Measurements from ENCODE around the gene OR6C75. TPM values are rescaled to one million over a fixed set of nuclear protein-coding genes. Genes with fewer than 3 reads are reported as not detected.
"Not testable (repeated sequence)": the region's sequence is repeated elsewhere in the genome, so short reads cannot be mapped to it uniquely, and the experiment has no call there.

The OR6C75 gene
- total RNA-seq, 1 donor from 2014 or later = not detected

- no peak overlapping the region for H3K4me3 Mint-ChIP-seq
Measured at GRCh38 chr12:55407866-55408265, 45.1 kb downstream of the OR6C75 start.

GRCh38 chr12:55409133-55409532, 46.4 kb downstream of the OR6C75 start:
- H3K4me1 Mint-ChIP-seq (ENCODE audit: low read depth); DNase-seq (ENCODE audit: low spot score); H3K27ac Mint-ChIP-seq; H3K9me3 Mint-ChIP-seq; intact Hi-C loops (cut with micrococcal nuclease); H3K36me3 Mint-ChIP-seq (ENCODE audit: low read depth); H3K4me3 Mint-ChIP-seq; H3K27me3 Mint-ChIP-seq (ENCODE audit: insufficient read depth): not testable (repeated sequence)

More at GRCh38 chr12:55407866-55408265, 45.1 kb downstream of the OR6C75 start:
- no peak for DNase-seq (ENCODE audit: low spot score)
- no peaks in the 10 kb centered on the region for H3K27me3 Mint-ChIP-seq (ENCODE audit: insufficient read depth)
- H3K27ac Mint-ChIP-seq = no peak overlapping the region
- intact Hi-C loops (cut with micrococcal nuclease) = no loop called here
- H3K9me3 Mint-ChIP-seq = no peaks in the 10 kb centered on the region
- no peaks in the 10 kb centered on the region for H3K36me3 Mint-ChIP-seq (ENCODE audit: low read depth)
- no peaks in the 10 kb centered on the region for H3K4me1 Mint-ChIP-seq (ENCODE audit: low read depth)

- H3K9me3 Mint-ChIP-seq; H3K36me3 Mint-ChIP-seq (ENCODE audit: low read depth); H3K4me3 Mint-ChIP-seq; DNase-seq (ENCODE audit: low spot score); H3K27ac Mint-ChIP-seq; H3K4me1 Mint-ChIP-seq (ENCODE audit: low read depth); intact Hi-C loops (cut with micrococcal nuclease): not testable (repeated sequence)
- H3K27me3 Mint-ChIP-seq (ENCODE audit: insufficient read depth) = peaks cover 18% of the 10 kb centered on the region
Measured at GRCh38 chr12:55412138-55412537, 49.4 kb downstream of the OR6C75 start.

- H3K4me3 Mint-ChIP-seq; intact Hi-C loops (cut with micrococcal nuclease); H3K27ac Mint-ChIP-seq; H3K9me3 Mint-ChIP-seq; H3K36me3 Mint-ChIP-seq (ENCODE audit: low read depth); DNase-seq (ENCODE audit: low spot score); H3K4me1 Mint-ChIP-seq (ENCODE audit: low read depth): not testable (repeated sequence)
- H3K27me3 Mint-ChIP-seq (ENCODE audit: insufficient read depth) = peaks cover 25% of the 10 kb centered on the region
Measured at GRCh38 chr12:55413498-55414388, 51.0 kb downstream of the OR6C75 start.

- H3K4me1 Mint-ChIP-seq (ENCODE audit: low read depth); DNase-seq (ENCODE audit: low spot score); H3K4me3 Mint-ChIP-seq; H3K27ac Mint-ChIP-seq; H3K9me3 Mint-ChIP-seq; intact Hi-C loops (cut with micrococcal nuclease); H3K36me3 Mint-ChIP-seq (ENCODE audit: low read depth): not testable (repeated sequence)
- peaks cover 25% of the 10 kb centered on the region for H3K27me3 Mint-ChIP-seq (ENCODE audit: insufficient read depth)
Measured at GRCh38 chr12:55414396-55414823, 51.6 kb downstream of the OR6C75 start.

- H3K4me3 Mint-ChIP-seq; H3K36me3 Mint-ChIP-seq (ENCODE audit: low read depth); H3K27ac Mint-ChIP-seq; intact Hi-C loops (cut with micrococcal nuclease); DNase-seq (ENCODE audit: low spot score); H3K9me3 Mint-ChIP-seq; H3K4me1 Mint-ChIP-seq (ENCODE audit: low read depth): not testable (repeated sequence)
- peaks cover 25% of the 10 kb centered on the region for H3K27me3 Mint-ChIP-seq (ENCODE audit: insufficient read depth)
Measured at GRCh38 chr12:55414889-55415288, 52.1 kb downstream of the OR6C75 start.

GRCh38 chr12:55416961-55417360, 54.2 kb downstream of the OR6C75 start:
- H3K9me3 Mint-ChIP-seq = no peaks in the 10 kb centered on the region
- H3K4me1 Mint-ChIP-seq (ENCODE audit: low read depth) = no peaks in the 10 kb centered on the region

More at GRCh38 chr12:55416961-55417360, 54.2 kb downstream of the OR6C75 start:
- Mint-ChIP-seq H3K27me3 (ENCODE audit: insufficient read depth) (peaks cover 25% of the 10 kb centered on the region), H3K4me3 (no peak overlapping the region), H3K36me3 (ENCODE audit: low read depth) (no peaks in the 10 kb centered on the region), H3K27ac (no peak overlapping the region)
- DNase-seq (ENCODE audit: low spot score) = no peak
- intact Hi-C loops (cut with micrococcal nuclease) = no loop called here

Other genes starting within 250 kb of the OR6C75 start
- gene OR9K2, start 236.6 kb upstream of the OR6C75 start, total RNA-seq = not detected in 2 replicates
- not detected in 2 replicates for gene OR10A7, start 141.9 kb upstream of the OR6C75 start, total RNA-seq
- gene OR6C74, start 118.4 kb upstream of the OR6C75 start, total RNA-seq = not detected in 2 replicates
- not detected in 2 replicates for gene OR6C6, start 66.4 kb upstream of the OR6C75 start, total RNA-seq
- not detected in 2 replicates for gene OR6C1, start 48.6 kb upstream of the OR6C75 start, total RNA-seq
- not detected in 2 replicates for gene OR6C3, start 32.2 kb upstream of the OR6C75 start, total RNA-seq
- not detected in 2 replicates for gene OR6C65, start 37.6 kb downstream of the OR6C75 start, total RNA-seq
- gene OR6C76, start 63.3 kb downstream of the OR6C75 start, total RNA-seq = not detected in 2 replicates
- gene OR6C2, start 81.1 kb downstream of the OR6C75 start, total RNA-seq = not detected in 2 replicates
- gene OR6C70, start 107.2 kb downstream of the OR6C75 start, total RNA-seq = not detected in 2 replicates
- gene OR6C68, start 129.4 kb downstream of the OR6C75 start, total RNA-seq = not detected in 2 replicates
- not detected in 2 replicates for gene OR6C4, start 186.6 kb downstream of the OR6C75 start, total RNA-seq
- not detected in 2 replicates for gene OR2AP1, start 209.5 kb downstream of the OR6C75 start, total RNA-seq

All from activated T-helper 1 cell treated with anti-CD3 and anti-CD28 coated beads, Interleukin-12 subunit alpha, Interleukin-12 subunit beta, Interleukin-2, Interleukin-4 antibody, amounts not matched to agents 30 ng/mL and 10 ng/mL and 1 ng/mL, durations not matched to agents 14 hours and 24 hours and 36 hours (primary cell).